GM18507 (cell line): ENCODE measurements around the gene CIAPIN1.

Source experiments
- DNase-seq: peaks from one replicate; pipeline ENCODE4 v3.0.0; 2011; ENCODE audit warnings: low read depth; ENCODE audit not compliant: insufficient read length; ENCODE audit errors: extremely low spot score
- FAIRE-seq: peaks from 2 replicates; lab custom pipeline; 2011; peaks lifted over from hg19 to GRCh38; lab: Jason Lieb, UNC

CIAPIN1 gene

GRCh38 chr16:57447186-57447962, at the start of gene CIAPIN1, which contains the start of gene COQ9:
TSS of gene CIAPIN1 (minus strand) at chr16:57447385. CDS start at chr16:57440928, 6,457 bp downstream.
TSS of gene COQ9 (plus strand) at chr16:57447479. CDS start at chr16:57447506, 27 bp downstream.
- DNase-seq (peak; percentile 94), FAIRE-seq (peak; percentile 88)

GRCh38 chr16:57493767-57494166, 46.6 kb upstream of the CIAPIN1 start:
- DNase-seq (no peak), FAIRE-seq (no peak)

DNA sequence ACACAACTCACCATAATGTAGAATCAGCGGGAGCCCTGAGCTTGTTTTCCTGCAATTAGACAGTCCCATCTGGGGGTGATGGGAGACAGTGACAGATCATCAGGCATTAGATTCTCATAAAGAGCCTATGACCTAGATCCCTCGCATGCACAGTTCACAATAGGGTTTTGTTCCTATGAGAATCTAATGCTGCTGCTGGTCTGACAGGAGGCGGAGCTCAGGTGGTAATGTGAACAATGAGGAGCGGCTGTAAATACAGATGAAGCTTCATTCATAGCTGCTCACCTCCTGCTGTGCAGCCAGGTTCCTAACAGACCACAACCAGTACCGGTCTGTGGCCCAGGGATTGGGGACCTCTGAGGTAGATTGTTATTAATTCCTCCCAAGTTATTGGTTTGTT, 42.0 kb upstream of the CIAPIN1 start:
- no peak for DNase-seq
- no peak for FAIRE-seq

GRCh38 chr16:57486858-57487834, 40.0 kb upstream of the CIAPIN1 start:
- FAIRE-seq (no peak), DNase-seq (no peak)

- DNase-seq = peak; percentile 86
- peak; percentile 73 for FAIRE-seq
Measured at GRCh38 chr16:57485916-57486857, 39.0 kb upstream of the CIAPIN1 start, which contains the start of gene DOK4. TSS of gene DOK4 (minus strand) at chr16:57486493. CDS start at chr16:57479507, 6,986 bp downstream.

DNA sequence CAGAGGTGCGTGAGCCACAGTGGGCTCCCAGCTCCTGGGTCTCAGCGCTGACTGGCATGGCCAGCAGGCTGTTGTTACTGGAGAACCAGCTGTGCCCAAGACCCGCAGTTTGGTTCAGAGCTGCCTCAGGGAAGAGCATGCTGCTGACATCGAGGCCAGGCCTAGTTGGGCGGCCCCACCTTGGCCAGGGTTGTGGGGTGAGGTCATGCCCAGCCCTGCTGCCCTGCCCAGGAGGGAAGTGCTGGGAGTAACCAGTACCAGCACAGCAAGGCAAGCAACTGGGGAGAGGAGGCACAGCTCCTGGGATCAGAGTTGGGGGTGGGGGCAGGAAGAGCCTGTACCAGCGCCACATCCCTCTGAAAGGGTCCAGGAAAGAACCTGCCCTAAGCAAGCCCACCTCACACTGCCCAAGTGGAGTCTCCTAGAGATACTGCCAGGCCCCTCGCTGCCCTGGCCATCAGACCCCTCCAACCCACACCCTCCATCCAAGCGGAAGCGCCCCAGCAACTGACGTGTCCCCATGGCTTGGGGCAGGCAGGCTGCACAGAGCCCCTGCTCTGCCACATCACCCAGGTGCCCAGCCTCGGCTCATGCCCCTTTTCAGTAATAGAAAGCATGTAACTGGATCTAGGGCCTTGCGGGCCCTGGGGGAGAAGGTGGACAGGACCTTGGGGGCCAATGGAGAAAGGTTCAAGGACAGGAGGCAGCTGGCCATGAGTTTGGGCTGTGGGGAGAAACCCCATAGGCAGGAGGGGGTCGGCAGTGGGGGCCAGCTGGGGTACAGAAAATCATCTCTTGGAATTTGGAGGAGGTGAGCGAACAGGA, 38.1 kb upstream of the CIAPIN1 start:
- DNase-seq = no peak

DNA sequence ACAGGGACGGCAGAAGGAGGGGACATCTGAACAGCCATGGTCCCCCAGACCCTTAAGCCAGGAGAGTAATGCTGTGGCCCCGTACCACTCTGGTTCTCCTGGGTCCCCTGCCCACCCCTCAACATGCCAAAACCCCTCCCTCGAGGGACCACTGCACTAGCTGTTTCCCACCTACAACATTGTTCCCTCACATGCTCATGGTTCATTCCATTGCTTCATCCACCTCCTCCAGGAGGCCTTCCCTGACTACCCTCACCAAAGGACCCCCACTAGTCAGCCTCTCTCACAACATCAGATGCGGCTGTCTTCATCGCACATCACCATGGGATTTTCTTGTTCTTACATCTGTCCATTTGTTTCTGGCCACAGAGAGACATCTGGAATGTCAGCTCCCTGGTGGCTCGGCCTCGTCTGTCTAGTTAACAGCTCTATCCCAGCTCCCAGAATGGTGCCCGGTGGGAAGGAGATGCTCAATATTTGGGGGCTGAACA, 37.4 kb upstream of the CIAPIN1 start:
- FAIRE-seq = no peak
- DNase-seq = no peak

More for the DNA sequence above, 38.1 kb upstream of the CIAPIN1 start:
- FAIRE-seq = no peak

GRCh38 chr16:57483725-57484514, 36.7 kb upstream of the CIAPIN1 start:
- no peak for FAIRE-seq
- DNase-seq = no peak

- DNase-seq (no peak), FAIRE-seq (no peak)
Measured at GRCh38 chr16:57482845-57483545, 35.8 kb upstream of the CIAPIN1 start.

GRCh38 chr16:57481421-57481820, 34.2 kb upstream of the CIAPIN1 start:
- FAIRE-seq = no peak
- DNase-seq = no peak

DNA sequence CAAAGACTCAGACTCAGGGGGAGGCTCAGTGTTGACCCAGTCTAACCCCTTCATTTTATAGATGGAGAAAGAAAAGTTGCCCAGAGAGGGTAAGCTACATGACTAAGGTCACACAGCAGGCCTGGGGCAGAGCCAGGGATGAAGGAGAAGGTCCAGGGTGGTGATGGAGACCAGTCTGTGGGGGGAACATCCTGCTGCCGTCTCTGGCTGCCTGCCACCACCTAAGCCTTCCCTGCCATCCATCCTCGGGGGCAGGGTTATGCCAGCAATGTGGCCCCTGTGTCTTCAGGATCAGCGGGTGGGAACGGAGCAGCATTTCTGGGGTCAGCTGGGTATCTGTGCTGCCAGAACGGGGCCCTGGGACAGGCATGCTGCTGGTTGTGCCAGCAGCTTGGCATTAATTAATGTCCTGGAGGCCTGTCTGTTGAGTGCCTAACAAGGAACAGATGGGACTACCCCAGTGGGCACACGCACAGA, 33.6 kb upstream of the CIAPIN1 start:
- FAIRE-seq = no peak

DNA sequence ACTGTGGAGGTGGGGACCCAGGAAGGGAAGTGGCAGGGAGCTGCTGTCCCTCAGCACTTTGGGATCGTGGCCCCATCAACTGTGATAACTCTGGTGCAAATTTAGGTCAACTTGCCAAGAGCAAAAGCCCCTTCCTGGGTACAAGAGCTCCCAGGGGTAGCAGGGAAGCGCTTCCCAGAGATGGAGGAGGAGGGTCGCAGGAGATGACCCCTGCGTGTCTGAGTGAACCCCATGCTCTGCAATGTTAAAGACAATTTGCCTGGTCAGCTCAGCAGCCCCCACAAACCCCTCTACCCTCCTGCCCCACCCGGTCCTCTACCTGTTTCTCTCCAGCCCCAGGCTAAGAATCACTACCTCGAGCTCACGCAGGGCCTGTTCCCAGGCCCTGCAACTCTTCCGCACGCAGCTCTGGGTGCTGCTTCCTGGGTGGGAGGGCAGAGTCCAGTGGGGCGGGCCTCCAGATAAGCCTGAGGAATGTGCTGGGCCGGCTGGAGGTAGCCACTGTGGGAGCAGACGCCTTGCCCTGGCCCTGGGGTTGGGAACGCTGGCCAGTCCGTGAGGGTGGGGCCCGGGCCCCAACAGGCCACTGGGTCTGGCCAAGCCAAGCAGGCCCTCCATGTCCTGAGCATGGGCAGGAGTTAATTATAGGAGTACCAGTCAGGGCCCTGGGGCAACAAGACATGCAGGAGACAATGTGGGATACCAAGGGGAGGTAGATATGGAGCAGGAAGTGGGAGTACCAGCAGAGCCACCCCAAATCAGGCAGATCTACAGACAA, 33.0 kb upstream of the CIAPIN1 start:
- no peak for DNase-seq
- no peak for FAIRE-seq

More for the DNA sequence above, 33.6 kb upstream of the CIAPIN1 start:
- no peak for DNase-seq

DNA sequence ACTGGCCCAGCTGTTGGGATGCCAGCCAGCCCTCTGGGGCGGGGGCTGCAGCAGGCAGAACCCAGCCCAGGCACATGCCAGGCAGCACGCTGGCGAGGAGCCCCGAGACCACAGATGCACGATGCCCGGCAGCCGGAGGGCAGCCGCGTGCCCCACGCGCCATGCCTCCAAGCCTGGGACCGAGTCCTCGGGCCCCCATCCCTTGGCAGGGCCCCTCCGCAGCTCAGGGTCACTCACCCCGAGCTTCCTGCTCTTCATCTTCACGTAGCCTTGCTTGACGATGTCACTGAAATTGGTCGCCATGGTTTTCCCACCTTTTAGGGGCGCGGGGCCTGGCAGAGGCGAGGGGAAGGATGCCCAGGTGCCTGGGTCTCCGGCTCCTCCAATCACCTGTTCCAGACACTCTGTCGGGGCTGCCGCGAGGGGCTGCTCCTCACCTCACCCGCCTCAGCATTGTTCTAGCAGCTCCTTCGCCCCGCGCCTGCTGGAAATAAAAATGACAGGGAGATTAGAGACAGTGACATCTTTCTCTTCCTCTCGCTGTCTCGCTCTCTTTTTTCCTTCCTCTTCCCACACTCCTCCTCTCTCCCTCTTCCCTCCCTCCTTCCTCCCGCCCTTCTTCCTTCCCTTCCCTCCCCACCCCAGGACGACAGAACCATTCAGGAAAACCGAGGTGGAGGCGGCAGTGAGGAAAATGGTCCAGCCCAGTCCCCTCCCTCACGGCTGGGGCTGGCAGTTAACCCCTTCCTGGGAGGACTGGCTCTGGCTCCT, 32.2 kb upstream of the CIAPIN1 start:
- FAIRE-seq (no peak), DNase-seq (no peak)

DNA sequence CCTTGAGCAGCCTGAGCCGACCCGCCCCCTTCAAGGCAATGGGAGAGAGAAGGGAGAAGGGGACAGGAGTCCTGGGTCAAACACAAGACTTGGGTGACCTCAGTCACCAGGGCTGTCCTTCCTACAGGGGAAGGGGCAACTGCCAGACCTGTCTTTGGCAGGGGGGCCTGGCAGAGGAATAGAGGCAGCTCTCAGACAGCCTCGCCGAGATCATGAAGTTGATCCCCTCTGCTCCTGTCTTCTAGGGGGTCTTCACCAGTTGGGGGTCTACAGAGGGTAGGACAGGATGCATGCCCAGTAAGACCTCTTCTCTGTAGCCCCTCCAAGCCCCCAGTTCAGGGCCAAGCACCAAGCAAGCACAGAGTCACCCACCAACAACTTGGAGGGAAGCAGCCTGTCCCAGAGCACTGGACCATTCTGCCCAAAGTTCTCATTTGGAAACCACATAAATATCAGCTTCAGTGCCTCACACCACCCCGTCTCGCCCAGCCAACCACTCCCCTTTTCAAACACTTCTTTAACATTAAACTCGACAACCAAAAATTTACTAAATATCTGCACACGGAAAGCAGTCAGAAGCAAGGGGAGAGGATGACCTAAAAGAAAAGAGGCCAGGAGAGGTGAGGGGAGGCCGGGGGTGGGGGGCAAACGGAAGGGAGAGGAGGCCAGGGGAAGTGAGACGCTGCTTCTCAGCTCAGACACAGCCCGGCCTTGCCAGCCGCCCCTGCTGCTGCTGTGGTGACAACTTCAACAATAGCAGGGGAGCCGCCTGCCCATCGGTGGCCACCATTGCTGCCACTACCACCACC, 31.4 kb upstream of the CIAPIN1 start:
- DNase-seq = no peak
- no peak for FAIRE-seq
